OCI-M2 (cell line): ENCODE measurements around the gene SLC26A3.

ENCODE experiments used
- DNase-seq: peaks from one replicate; lab custom pipeline; 2025; ENCODE audit not compliant: unreplicated experiment; lab: John Stamatoyannopoulos, UW

Gene SLC26A3

DNA sequence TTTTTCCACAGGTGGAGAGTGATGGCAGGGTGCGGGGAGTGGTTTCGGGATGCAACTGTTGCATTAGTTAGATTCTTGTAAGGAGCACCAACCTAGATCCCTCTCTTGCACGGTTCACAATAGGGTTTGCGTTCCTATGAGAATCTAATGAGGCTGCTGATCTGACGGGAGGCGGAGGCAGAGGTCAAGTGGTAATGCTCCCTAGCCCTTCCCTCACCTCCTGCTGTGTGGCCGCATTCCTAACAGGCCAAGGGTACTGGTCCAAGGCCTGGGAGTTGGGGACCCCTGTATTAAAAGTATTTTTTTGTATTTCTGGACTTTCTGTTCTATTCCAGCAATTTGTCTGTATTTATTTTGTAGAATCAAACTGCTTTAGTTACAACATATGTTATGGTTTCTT lies 51.9 kb downstream of the SLC26A3 start:
- no peak for DNase-seq

DNA sequence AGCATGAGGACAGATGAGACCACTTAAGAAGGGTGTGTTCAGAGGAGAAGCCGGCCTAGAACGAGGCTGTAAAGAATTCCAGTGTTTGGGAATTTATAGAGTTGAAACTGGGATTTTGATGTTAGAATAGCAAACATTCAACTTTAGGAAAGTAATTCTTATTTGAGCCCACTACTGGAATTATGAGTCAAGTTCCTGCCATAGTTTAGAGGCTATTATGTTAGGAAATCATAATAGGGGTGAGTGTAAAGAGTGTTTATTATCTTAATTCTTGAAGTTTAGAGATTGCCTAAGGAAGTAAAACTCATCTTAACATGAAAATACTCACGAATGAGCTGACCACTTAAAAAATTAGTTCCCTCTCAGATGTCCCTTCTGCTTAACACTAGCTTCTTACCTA lies 57.0 kb downstream of the SLC26A3 start:
- no peak for DNase-seq

DNA sequence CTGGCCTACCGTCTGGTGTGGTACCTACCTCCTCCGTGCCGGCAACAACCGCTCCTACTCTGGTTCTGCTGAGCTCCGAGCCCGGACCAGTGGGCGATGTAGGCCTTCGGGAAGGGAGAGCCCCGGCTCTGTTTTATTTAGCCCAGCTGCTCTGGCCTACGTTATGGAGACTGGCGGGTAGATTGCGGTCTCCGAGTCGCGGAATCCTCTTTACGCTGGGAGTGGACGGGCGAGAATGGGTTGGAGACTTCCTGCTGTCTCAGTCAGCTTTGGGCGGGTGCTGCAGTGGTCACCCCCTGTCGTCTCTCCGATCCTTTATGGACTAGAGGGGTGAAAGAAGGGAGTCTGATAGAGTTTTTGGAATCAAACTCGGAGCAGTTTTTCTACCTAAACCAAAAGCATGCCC lies 58.7 kb downstream of the SLC26A3 start:
- DNase-seq, result no peak

DNA sequence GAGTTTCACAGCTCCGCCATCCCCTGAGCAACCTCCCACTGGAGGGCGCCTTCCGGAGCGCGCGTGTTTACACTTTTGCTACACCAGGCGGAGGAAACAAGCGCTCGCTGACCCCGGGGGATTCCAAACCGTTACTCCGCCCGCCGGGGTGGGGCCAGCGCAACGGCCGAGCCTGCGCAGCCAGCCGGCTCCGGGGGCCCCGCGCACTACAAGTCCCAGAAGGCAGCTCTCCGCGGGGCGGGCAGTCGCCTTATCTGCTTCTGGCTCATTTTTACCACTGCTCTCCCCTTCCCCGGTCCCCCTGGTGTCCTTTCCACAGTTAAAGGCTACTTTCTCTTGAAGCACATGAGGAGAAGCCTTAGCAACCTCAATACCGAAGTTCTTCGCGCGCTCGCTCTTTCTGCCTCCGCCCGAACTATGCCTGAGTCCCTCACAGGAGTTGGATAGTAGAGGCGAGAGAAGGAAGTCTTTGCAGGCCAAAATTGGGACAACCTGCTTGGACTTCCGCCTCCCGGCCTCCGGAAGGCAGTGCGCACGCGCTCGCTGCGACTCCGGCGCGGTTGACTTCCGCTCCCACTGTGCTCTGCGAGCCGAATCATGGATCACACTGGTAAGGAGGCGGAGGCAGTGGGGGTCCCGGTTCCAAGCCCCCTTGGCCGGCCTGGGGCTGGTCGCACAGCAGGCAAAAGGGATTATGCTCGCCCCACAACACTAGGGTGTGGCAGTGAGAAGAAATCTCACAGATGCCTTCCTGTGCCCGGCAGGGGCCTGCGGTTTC lies 59.3 kb downstream of the SLC26A3 start, which contains the start of gene CBLL1:
Gene CBLL1 (plus strand): TSS at position 576 of the 778 bp plus-strand sequence. CDS start 22 bp downstream, at position 598.
- peak; percentile 86 for DNase-seq

DNA sequence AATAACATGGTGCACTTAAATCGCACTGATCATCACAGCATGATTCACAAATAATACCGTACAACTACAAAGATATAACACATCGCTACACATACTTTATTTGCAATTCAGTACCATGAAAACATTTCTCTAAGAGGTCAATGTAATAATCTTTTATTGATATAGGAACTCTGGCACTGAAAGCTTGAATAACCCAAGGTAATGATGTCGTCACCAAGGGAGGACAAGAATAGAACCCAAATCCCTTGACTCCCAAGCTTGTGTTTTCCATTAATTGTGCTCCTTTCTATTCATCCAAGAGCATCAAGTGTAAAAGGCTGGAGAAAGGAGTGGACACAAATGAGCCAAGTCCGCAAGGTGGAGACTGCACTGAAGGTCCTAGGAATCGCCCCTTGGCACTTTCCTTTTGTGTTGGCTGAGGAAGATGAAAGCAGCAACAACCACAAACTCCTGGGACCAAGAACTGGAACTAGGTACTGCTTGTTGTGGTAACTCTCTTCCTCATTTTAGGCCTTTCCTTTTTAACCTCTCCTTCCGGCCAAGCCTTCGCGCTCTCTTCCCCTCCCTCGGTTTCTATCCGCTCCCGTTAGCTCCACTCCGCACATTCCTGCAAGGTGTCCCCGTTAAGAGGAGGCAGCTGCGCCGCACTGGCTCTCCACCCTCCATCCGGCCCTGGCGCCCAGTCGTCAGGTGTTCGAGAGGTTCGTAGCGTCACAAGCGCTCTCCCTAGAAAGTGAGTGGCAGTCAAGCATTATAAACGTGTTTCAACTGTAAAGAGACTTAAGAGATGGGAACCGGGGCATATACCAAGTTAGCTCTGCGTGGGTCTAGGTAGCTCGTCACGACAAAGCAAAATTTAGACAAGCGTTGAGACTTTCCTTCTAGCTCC lies 60.1 kb downstream of the SLC26A3 start:
- DNase-seq, result peak; percentile 63

DNA sequence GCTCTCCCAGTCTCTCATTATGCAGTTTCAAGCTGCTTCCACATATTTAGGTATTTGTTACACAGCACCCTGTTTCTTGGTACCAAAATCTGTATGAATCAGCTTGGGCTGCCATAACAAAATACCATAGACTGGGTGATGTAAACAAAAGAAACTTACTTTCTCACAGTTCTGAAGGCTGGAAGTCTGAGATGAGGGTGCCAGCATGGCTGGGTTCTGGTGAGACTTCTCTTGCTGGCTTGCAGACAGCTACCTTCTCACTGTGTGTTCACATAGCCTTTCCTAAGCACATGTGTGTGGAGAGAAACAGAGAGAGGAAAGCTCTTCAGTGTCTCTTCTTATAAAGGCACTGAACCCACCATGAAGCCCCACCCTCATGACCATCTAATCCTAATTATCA lies 74.7 kb downstream of the SLC26A3 start:
- DNase-seq, result no peak

DNA sequence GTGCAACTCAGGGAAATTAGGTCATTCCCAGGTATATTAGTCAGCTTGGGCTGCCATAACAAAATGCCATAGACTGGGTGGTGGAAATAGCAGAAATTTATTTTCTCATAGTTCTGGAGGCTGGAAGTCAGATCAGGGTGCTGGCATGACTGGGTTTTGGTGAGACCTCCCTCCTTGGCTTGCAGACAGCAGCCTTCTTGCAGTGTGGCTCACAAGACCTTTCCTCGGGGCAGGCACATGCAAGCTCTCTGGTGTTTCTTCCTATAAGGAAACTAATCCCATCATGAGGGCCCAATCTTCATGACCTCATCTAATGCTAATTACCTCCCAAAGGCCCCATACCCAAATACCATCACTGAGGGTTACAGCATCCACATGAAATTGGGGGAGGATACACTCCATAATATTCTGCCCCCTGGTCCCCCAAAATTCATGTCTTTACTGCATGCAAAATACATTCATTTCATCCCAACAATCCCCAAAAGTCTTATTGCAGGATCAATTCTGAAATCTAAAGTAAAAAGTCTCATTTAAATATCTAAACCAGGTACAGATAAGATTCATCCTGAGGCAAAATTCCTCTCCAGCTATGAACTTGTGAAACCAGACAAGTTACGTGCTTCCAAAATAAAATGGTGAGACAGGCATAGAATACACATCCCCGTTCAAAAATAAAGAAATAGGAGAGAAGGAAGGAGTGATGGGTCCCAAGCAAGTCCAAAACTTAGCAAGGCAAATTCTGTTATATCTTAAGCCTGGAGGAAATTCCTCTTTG lies 76.5 kb downstream of the SLC26A3 start:
- no peak for DNase-seq

DNA sequence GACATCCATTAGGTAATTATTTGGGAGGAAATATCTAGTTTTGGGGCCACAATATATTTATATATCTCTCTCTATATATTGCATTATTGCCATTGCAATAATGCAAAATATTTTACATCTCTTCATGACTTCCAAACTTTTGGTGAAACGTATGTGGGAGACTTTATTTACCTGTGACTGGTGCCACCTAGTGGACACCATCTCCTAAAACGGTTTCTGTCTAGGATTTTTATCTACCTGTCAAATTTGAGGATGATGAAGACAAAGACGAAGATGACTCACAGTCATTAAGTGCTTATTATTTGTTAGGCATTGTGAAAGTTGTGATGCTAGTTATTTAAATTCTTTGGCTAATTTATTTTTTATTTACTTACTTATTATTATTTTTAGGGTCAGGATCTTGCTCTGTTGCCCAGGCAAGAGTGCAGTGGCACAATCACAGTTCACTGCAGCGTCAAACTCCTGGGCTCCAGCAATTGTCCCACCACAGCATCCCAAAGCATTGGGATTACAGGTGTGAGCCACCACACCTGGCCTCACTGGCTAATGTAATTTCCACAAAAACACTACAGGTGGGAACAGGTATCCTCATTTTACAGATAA lies 77.8 kb downstream of the SLC26A3 start:
- DNase-seq, result no peak

DNA sequence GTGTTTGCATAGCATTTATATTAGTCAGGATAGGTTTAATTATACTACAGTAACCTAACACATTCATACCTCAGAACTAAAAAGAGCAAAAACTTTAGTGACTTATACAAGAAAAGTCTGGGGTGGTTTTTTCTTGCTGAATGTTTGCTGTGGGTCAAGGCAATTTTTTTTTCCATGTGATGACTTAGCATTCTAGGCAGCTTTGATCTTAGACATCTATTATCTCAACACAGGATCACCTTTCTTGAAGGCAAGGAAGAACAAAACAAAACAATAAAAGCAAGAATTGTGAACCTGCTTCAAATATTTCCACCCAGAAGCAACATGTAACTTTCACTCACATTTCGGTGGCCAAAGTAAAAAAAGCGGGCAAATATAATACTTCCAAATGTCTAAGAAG lies 79.8 kb downstream of the SLC26A3 start:
- DNase-seq, result no peak

DNA sequence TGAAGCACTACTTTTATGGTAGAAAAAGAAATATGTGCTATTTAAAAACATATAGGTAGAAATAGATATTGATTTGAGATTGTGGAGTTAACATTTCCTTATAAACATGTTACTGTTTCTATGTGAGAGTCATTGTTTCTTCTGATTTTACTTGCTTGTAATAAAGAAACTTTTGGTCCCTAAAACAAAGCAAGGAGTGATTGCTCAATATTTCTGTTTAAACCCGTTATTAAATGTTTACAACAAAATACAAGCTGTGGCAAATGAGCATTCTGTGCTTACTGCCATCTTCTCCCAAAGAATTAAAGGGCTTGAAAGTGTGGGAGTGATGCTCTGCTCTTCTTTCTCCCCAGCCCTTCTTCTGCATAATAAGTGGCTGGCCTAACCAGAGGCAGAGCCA lies 81.7 kb downstream of the SLC26A3 start:
- no peak for DNase-seq

DNA sequence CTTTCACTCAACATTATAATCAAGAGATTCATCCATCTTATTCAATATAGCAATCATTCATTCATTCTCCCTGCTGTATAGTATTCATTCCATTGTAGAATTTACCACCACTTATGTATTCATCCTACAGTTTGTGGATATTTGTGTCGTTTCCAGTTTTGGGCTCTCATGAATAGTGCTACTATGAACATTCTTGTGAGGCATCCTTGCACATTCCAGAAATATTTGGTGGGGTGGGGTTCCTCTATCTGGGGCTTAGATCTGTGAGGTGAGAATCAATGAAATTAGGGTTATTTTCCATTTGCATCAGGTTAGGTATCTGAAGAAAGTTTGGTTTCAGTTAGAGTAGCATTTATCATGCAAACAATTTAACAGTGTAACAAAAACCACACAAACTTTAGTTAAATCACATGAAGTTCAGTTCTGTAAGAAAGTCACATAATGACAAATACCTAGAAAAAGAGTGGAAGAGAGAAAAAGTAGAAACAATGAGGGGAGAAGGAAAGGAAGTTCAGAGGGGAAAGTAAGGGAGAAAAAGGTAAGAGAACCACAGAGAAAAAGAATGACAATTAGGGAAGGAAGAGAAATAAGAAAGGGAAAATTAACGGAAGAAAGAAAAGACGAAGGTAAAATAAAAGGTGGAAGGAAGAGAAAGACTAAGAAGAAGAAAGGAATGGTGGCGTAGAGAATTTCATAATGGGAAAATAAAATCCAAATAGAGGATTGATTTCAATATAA lies 84.4 kb downstream of the SLC26A3 start:
- DNase-seq, result no peak

DNA sequence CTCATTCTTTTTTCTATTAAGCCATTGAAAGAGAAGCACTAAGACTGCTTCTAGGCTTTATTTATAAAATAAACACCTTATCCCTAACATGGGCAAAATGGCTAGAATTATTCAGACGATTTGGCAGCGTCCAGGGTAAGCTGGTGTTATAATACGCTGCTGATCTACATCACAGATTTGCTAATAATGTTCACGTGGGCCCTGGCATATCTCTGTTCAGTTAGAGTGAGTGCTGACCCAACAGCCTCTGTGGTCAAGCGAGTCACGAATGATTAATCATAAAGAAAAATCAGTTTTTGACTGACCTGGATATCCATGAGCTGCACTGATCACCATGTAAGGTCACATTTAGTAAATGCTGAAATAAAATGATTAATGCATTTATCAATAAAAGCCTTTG lies 87.5 kb downstream of the SLC26A3 start:
- DNase-seq, result no peak
